Stimulated activated naive CD8-positive, alpha-beta T cell treated with anti-CD3 and anti-CD28 coated beads, Interleukin-15, Interleukin-2, amounts not matched to agents 100 U/mL and 50 U/mL, for 24 hours (primary cell): ENCODE results near the gene PNMA1.
A peak's percentile ranks its signal among the peaks of the same experiment; 100 is the strongest.

Experiments used
- ATAC-seq: fragments of 150-1000 bp; cut with Tn5 transposase; one replicate; pipeline ENCODE4 v1.10.0; 2021
- DNase-seq: peaks from one replicate; pipeline ENCODE4 v3.0.0; 2021

The PNMA1 gene

GRCh38 chr14:73713803-73714655 lies at the start of gene PNMA1:
Gene PNMA1, minus strand, starts transcription at chr14:73714384. Its CDS starts 745 bp downstream, at chr14:73713639.
- ATAC-seq (peak; percentile 76), DNase-seq (peak; percentile 93)

- ATAC-seq = no peak
- DNase-seq = no peak
These were observed 49.2 kb upstream of the PNMA1 start for GRCh38 chr14:73763396-73763795.

- DNase-seq (peak; percentile 64), ATAC-seq (peak; percentile 2)
These were observed 48.2 kb upstream of the PNMA1 start for GRCh38 chr14:73762375-73762822.

- DNase-seq (no peak), ATAC-seq (peak; percentile 1)
These were observed 47.6 kb upstream of the PNMA1 start for GRCh38 chr14:73761618-73762355.

- no peak for ATAC-seq
These were observed 46.7 kb upstream of the PNMA1 start for GRCh38 chr14:73760598-73761586.

GRCh38 chr14:73759714-73760597 lies 45.8 kb upstream of the PNMA1 start:
- peak; percentile 80 for ATAC-seq
- peak; percentile 98 for DNase-seq

More at GRCh38 chr14:73760598-73761586, 46.7 kb upstream of the PNMA1 start:
- no peak for DNase-seq

GRCh38 chr14:73759183-73759713 lies 45.1 kb upstream of the PNMA1 start:
- no peak for ATAC-seq
- peak; percentile 69 for DNase-seq

GRCh38 chr14:73758392-73759182 lies 44.4 kb upstream of the PNMA1 start:
- DNase-seq (peak; percentile 83), ATAC-seq (peak; percentile 2)

- ATAC-seq = no peak
These were observed 43.8 kb upstream of the PNMA1 start for GRCh38 chr14:73757876-73758391.

GRCh38 chr14:73757381-73757780 lies 43.2 kb upstream of the PNMA1 start:
- peak; percentile 2 for ATAC-seq
- no peak for DNase-seq

More at GRCh38 chr14:73757876-73758391, 43.8 kb upstream of the PNMA1 start:
- DNase-seq = no peak

GRCh38 chr14:73755434-73756014 lies 41.3 kb upstream of the PNMA1 start:
- ATAC-seq (no peak), DNase-seq (no peak)

GRCh38 chr14:73754911-73755360 lies 40.8 kb upstream of the PNMA1 start:
- ATAC-seq = no peak
- no peak for DNase-seq

GRCh38 chr14:73753887-73754795 lies 40.0 kb upstream of the PNMA1 start:
- DNase-seq = peak; percentile 72

GRCh38 chr14:73753124-73753886 lies 39.1 kb upstream of the PNMA1 start:
- ATAC-seq (peak; percentile 10), DNase-seq (no peak)

More at GRCh38 chr14:73753887-73754795, 40.0 kb upstream of the PNMA1 start:
- peak; percentile 56 for ATAC-seq

GRCh38 chr14:73752297-73752992 lies 38.3 kb upstream of the PNMA1 start:
- no peak for ATAC-seq
- no peak for DNase-seq

GRCh38 chr14:73751157-73751691 lies 37.0 kb upstream of the PNMA1 start:
- DNase-seq (no peak), ATAC-seq (no peak)
